C4-2B (cell line): ENCODE measurements around the gene ROR1.

Source experiments
- ZFX ChIP-seq: fragments of 450-650 bp; IDR thresholded peaks from 2 replicates; pipeline ENCODE4 v1.6.1; 2017
- TF ChIP-seq, protein P1 (sequence below): fragments of 450-650 bp; conservative IDR thresholded peaks from 2 replicates; pipeline ENCODE4 v1.5.1; 2017; ENCODE audit warnings: mild to moderate bottlenecking

DNA sequence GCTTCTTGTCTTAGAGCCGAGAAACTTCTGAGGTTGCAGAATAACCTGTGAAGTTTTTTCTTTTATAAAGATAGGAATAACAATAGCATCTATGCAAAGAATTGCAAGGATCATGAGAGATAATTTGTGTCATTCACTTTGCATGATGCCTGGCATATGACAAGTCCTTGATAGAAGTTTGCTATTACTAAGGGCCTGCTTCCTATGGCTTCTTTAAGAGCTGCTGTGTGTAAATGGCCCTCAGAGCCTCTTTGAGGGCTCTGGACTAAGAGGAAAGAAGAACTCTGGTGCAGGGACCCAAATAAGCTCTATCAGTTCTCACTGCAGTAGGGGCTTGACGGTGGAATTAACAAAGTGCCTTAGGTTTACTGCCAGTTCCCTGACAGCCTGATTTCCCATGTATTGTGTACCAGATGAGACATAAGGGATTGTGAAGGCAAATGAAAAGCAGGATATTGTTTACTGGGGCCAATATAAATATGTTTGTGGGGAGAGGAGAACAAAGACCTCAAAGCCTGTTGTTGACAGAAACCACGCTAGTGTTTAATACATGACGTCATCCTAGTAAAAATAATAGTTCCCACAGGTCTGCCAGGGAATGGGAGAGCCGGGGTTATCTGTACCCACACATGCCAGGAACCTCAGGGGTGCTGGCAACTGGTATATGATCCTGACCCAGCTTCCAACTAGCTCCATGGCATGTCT, 298.4 kb downstream of the ROR1 start:
- TF ChIP-seq, protein P1, sequence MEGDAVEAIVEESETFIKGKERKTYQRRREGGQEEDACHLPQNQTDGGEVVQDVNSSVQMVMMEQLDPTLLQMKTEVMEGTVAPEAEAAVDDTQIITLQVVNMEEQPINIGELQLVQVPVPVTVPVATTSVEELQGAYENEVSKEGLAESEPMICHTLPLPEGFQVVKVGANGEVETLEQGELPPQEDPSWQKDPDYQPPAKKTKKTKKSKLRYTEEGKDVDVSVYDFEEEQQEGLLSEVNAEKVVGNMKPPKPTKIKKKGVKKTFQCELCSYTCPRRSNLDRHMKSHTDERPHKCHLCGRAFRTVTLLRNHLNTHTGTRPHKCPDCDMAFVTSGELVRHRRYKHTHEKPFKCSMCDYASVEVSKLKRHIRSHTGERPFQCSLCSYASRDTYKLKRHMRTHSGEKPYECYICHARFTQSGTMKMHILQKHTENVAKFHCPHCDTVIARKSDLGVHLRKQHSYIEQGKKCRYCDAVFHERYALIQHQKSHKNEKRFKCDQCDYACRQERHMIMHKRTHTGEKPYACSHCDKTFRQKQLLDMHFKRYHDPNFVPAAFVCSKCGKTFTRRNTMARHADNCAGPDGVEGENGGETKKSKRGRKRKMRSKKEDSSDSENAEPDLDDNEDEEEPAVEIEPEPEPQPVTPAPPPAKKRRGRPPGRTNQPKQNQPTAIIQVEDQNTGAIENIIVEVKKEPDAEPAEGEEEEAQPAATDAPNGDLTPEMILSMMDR: no peak
- no peak for TF ChIP-seq ZFX
